Activated naive CD8-positive, alpha-beta T cell treated with anti-CD3 and anti-CD28 coated beads for 36 hours (primary cell): ENCODE data around the gene NEK11. TPM values are rescaled to one million over a fixed set of nuclear protein-coding genes. Genes with fewer than 3 reads are reported as not detected.
"Not testable (repeated sequence)": the region's sequence is repeated elsewhere in the genome, so short reads cannot be mapped to it uniquely, and the experiment has no call there.

ENCODE experiments used
- DNase-seq: peaks from one replicate; pipeline ENCODE4 v3.0.0; 2021
- H3K27ac Mint-ChIP-seq: one replicate; pipeline ENCODE4 v1.8.0; 2022; ENCODE audit warnings: mild to moderate bottlenecking, moderate library complexity, mixed read lengths
- H3K27me3 Mint-ChIP-seq: one replicate; pipeline ENCODE4 v1.8.0; 2022; ENCODE audit warnings: mild to moderate bottlenecking, mixed read lengths
- H3K36me3 Mint-ChIP-seq: one replicate; pipeline ENCODE4 v1.8.0; 2021; ENCODE audit warnings: mild to moderate bottlenecking, mixed read lengths
- H3K4me1 Mint-ChIP-seq: one replicate; pipeline ENCODE4 v1.8.0; 2021; ENCODE audit warnings: mixed read lengths
- H3K4me3 Mint-ChIP-seq: one replicate; pipeline ENCODE4 v1.8.0; 2022; ENCODE audit warnings: mild to moderate bottlenecking, moderate library complexity, mixed read lengths
- H3K9me3 Mint-ChIP-seq: one replicate; pipeline ENCODE4 v1.8.0; 2022; ENCODE audit warnings: mixed read lengths
- total RNA-seq, 2 experiments: library from RNA; stranded (reverse); gene quantifications; one replicate each; pipeline ENCODE4 v1.2.3, GENCODE V29; 2021

Gene NEK11
- total RNA-seq, 2 experiments from 2014 or later, result 0.85 to 2.1 TPM

DNA sequence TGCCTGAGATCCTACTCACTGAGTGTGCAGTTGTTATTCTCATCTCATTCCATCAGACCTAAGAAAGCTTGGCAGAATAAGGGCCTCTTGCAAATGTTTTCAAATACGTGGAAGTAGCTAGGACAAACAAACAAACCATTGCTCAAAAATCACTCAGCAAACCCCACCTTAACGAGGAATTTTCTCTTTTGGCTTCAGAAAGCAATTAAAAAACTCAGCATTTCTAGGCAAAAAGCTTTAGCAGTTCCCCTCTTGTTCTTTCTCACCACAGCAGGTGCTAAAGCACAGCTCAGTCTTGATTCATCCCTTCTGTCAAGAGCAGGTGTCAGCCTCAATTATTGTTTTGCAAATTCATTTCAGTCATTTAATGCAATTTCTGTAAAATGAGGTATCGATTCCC is 296.3 kb downstream of the NEK11 start:
- H3K9me3 Mint-ChIP-seq, result no peaks in the 10 kb centered on the region
- no peaks in the 10 kb centered on the region for H3K36me3 Mint-ChIP-seq
- H3K4me3 Mint-ChIP-seq, result no peak overlapping the region
- no peak overlapping the region for H3K27ac Mint-ChIP-seq
- H3K4me1 Mint-ChIP-seq, result no peaks in the 10 kb centered on the region
- no peaks in the 10 kb centered on the region for H3K27me3 Mint-ChIP-seq
- no peak for DNase-seq

DNA sequence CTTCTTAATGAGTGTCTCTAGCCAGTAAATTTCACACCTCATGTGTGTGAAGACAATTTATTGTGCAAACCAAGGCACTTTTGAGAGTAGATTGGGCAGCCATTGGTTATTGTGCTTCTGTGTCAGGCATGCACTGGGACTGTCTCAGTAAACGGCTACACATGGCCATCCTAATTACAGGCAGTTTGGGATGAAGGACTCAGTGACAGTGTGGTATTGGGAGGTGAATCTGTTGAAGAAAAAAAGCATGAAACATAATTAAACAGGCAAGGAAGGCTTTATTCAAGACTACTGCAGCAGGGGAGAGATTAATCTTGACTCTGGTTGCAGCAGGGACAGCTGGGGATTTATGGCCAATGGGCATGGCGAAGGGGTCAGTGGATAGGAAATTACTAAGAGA is 297.1 kb downstream of the NEK11 start:
- Mint-ChIP-seq H3K36me3 (no peaks in the 10 kb centered on the region), H3K27me3 (no peaks in the 10 kb centered on the region), H3K27ac (no peak overlapping the region), H3K4me1 (no peaks in the 10 kb centered on the region), H3K4me3 (no peak overlapping the region), H3K9me3 (no peaks in the 10 kb centered on the region)
- no peak for DNase-seq

DNA sequence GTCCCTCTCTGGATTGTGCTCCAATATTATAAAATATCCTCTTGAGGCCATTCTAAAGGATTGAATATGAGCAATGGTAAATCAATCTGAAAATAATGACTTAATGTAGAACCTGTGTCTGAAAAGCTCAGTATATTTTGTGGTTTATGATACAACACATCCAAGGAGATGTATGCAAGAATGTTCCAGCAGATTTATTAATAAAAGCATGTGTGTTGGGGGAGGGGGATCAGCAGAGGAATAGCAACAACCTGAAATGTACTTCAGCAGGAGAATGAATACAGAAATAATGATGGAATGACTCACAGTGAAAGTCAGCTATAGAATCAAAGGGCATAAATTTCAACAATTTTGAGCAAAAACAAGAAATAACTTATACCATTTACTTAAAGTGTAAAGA is 298.2 kb downstream of the NEK11 start:
- Mint-ChIP-seq H3K9me3 (no peaks in the 10 kb centered on the region), H3K27me3 (no peaks in the 10 kb centered on the region), H3K4me3 (no peak overlapping the region), H3K36me3 (no peaks in the 10 kb centered on the region), H3K4me1 (no peaks in the 10 kb centered on the region), H3K27ac (no peak overlapping the region)
- no peak for DNase-seq

DNA sequence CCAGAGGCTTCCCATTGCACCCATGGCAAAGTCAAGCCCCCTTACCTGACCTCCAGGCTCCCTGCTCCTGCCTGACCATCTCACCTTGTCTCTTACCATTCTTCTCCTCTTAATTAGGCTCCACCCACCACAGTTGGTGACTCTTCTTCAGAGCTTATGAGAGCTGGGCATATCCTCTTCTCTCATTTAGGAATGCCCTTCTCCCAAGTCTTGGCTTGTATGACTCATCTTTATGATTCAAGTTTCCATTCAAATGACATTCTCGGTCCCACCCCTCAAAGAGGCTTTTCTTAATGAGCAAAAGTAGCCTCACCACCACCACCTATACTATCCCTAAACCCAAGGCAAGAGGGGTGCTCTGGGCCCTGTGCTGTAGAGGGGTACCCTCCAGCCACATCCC is 299.6 kb downstream of the NEK11 start:
- Mint-ChIP-seq H3K4me1 (no peaks in the 10 kb centered on the region), H3K27me3 (no peaks in the 10 kb centered on the region), H3K36me3 (no peaks in the 10 kb centered on the region), H3K9me3 (no peaks in the 10 kb centered on the region), H3K27ac (no peak overlapping the region), H3K4me3 (no peak overlapping the region)
- DNase-seq, result no peak

DNA sequence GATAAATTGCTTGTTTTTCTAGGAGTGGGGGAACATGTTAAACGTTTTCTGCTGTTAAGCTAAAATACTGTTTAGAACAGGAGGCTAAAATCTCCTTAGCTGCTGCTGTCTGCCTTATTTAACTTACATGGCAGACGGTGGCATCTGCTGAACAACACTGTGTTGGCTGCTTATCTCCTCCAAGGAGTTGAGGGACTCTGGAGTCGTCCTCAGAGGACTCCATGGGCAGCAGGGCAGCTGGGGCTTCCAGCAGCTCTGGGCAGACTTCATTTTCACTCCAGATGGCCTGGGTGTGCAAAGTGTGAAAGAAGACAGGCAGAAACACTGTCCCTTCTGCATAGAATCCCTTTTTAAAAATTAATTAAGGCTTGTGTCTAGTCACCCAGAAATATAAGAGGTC is 302.0 kb downstream of the NEK11 start:
- DNase-seq, result no peak
- H3K27ac Mint-ChIP-seq, result no peak overlapping the region
- no peaks in the 10 kb centered on the region for H3K4me1 Mint-ChIP-seq
- H3K27me3 Mint-ChIP-seq, result no peaks in the 10 kb centered on the region
- no peaks in the 10 kb centered on the region for H3K9me3 Mint-ChIP-seq
- H3K36me3 Mint-ChIP-seq, result no peaks in the 10 kb centered on the region
- no peak overlapping the region for H3K4me3 Mint-ChIP-seq

DNA sequence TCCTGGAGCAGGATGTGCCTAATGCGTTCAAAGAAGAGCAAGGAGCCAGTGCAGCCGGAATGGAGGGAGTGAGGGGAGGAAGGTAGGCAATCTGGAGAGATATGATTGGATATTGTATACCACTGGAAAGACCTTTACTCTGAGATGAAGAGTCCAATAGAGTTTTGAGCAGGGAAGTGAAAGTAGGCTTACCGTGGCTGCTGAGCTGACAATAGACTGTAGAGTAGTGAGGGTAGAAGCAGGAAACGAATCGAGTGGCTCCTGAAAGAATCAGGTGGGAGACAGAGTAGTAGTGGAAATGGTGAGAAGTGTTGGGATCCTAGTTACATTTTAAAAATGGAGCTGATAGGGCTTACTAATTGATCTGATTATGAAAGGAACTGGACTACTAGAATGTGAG is 303.1 kb downstream of the NEK11 start:
- Mint-ChIP-seq H3K36me3 (no peaks in the 10 kb centered on the region), H3K4me3 (no peak overlapping the region), H3K27me3 (no peaks in the 10 kb centered on the region), H3K27ac (no peak overlapping the region), H3K4me1 (no peaks in the 10 kb centered on the region), H3K9me3 (peaks cover 4% of the 10 kb centered on the region)
- no peak for DNase-seq

DNA sequence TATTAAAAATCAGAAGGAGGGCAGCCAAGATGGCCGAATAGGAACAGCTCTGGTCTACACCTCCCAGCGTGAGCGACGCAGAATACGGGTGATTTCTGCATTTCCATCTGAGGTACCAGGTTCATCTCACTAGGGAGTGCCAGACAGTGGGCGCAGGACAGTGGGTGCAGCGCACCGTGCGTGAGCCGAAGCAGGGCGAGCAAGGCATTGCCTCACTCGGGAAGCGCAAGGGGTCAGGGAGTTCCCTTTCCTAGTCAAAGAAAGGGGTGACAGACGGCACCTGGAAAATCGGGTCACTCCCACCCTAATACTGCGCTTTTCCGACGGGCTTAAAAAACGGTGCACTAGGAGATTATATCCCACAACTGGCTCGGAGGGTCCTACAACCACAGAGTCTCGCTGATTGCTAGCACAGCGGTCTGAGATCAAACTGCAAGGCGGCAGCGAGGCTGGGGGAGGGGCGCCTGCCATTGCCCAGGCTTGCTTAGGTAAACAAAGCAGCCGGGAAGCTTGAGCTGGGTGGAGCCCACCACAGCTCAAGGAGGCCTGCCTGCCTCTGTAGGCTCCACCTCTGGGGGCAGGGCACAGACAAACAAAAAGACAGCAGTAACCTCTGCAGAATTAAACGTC is 304.9 kb downstream of the NEK11 start:
- H3K36me3 Mint-ChIP-seq, H3K4me3 Mint-ChIP-seq, DNase-seq, H3K27me3 Mint-ChIP-seq, H3K4me1 Mint-ChIP-seq, H3K9me3 Mint-ChIP-seq: not testable (repeated sequence)
- peak overlapping the region; percentile 52 for H3K27ac Mint-ChIP-seq

DNA sequence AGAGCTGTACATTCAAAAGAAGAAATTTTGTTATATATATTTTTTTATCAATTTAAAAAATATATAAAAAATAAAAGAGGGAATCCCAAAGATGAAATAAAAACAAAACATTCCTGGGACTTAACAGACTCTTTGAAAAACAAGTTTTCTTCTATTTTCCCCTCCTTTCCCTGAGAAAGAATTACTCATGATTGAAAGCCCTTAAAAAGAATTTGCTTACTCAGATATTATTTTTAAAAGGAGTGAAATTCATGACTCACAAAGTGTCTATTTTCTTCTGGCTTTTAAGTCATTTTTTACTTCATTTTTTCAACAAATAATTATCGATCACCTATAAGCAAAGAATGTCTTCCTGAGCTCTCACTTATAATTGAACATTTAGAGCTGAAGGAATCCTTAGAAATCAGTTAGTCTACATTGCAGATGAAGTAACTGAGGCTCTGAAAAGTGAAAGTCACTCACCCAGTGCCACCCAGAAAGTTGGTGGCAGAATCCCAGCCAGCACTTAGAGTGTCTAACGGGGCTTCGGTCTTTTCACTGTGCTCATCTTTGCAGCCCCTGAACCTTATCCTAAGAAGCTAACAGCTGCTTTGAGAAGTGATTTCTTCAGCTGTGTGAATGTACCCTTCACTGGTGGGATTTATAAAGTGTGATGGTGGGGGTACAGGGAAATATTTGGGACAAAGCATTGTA is 312.4 kb downstream of the NEK11 start:
- Mint-ChIP-seq H3K27ac (no peak overlapping the region), H3K4me3 (no peak overlapping the region), H3K36me3 (no peaks in the 10 kb centered on the region), H3K27me3 (no peaks in the 10 kb centered on the region), H3K9me3 (peaks cover 12% of the 10 kb centered on the region), H3K4me1 (no peaks in the 10 kb centered on the region)
- DNase-seq, result no peak

DNA sequence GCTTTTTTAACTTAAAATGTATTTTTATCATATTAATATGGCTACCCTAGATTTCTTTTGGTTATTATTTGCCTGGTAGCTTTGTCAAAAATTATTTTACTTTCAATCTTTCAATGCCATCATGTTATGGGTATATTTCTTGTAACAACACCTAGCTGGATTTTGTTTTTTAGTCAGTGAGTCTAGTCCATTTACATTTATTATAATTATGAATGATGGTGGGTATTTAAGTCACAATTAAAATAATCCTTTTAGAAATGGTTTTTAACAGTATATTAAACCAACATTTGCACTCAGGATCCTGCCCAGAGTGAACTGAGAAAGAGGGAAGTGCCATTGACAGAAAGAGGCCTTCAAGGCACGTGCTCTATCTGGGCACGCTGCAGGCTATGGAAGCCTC is 315.1 kb downstream of the NEK11 start:
- Mint-ChIP-seq H3K36me3 (no peaks in the 10 kb centered on the region), H3K27ac (no peak overlapping the region), H3K4me3 (no peak overlapping the region), H3K9me3 (peaks cover 11% of the 10 kb centered on the region), H3K4me1 (no peaks in the 10 kb centered on the region), H3K27me3 (no peaks in the 10 kb centered on the region)
- DNase-seq, result no peak

DNA sequence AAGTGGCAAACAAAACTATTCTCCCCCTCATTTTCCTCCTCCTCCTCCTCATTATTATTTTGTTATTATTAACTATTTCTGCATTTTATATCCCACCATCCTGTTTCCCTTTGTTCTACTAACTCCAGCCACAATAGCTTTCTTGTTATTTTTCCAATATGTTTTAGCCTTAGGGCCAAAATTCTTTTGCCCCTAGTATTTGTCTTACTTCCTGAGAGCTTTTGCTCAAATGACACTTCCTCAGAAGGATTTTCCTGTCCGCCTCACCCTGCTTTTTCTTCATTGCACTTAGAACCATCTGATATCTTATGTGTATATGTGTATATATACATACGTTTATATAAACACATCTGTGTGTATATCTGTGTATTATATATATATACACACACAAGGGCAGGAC is 322.2 kb downstream of the NEK11 start:
- no peaks in the 10 kb centered on the region for H3K27me3 Mint-ChIP-seq
- peaks cover 6% of the 10 kb centered on the region for H3K9me3 Mint-ChIP-seq
- DNase-seq, result no peak
- no peaks in the 10 kb centered on the region for H3K36me3 Mint-ChIP-seq
- no peaks in the 10 kb centered on the region for H3K4me1 Mint-ChIP-seq
- no peak overlapping the region for H3K27ac Mint-ChIP-seq
- no peak overlapping the region for H3K4me3 Mint-ChIP-seq

DNA sequence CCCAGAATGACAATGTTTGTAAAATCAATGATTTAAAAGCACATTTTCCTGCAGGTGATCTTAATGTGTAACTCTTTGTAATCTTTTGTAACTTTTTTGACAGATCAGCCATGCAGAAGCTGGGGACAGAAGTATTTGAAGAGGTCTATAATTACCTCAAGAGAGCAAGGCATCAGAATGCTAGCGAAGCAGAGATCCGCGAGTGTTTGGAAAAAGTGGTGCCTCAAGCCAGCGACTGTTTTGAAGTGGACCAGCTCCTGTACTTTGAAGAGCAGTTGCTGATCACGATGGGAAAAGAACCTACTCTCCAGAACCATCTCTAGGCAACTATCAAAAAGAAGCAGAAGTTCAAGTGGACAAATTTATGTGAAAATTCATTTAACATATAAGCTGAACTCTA is 322.8 kb downstream of the NEK11 start:
- H3K27me3 Mint-ChIP-seq, result no peaks in the 10 kb centered on the region
- no peaks in the 10 kb centered on the region for H3K36me3 Mint-ChIP-seq
- peaks cover under 1% of the 10 kb centered on the region for H3K9me3 Mint-ChIP-seq
- DNase-seq, result no peak
- no peaks in the 10 kb centered on the region for H3K4me1 Mint-ChIP-seq
- no peak overlapping the region for H3K27ac Mint-ChIP-seq
- no peak overlapping the region for H3K4me3 Mint-ChIP-seq

DNA sequence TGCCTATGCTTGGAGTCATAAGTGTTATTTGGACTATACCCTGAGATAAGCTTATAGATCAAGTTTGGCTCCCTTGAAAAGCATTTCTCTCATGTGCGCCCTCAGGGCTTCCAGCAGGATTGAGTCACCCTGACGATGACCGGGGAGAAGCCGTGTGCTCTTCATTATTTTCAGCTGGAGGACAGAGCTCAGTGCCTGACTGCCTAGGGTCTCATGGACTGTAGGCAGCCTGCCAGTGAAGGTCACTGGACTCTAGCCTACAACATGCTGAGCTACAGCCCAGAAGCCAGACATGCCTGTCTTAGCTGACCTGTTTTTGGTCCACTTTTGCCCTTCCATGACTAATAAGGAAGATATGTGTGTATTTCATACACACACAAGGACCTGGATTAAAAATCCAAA is 323.3 kb downstream of the NEK11 start:
- Mint-ChIP-seq H3K36me3 (no peaks in the 10 kb centered on the region), H3K27ac (no peak overlapping the region), H3K4me1 (no peaks in the 10 kb centered on the region), H3K9me3 (no peaks in the 10 kb centered on the region), H3K4me3 (no peak overlapping the region), H3K27me3 (no peaks in the 10 kb centered on the region)
- no peak for DNase-seq

DNA sequence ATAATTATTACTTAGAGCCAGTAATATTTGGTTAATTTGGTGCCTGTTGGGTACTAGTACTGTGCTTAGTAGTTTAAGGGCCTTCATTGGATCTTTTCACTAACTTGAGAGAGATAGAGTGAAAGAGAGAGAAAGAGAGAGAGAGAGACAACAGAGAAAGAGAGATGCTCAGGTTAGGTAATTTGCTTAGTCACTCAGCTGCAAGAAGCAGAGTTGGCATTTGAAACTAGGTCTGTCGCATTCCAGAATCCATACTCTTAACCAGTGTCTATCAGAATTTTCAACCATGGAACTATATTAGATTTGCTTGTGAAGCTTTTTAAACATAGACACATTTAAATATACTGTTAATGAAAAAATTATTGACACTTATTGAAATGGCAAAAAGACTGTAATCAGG is 323.8 kb downstream of the NEK11 start:
- no peak overlapping the region for H3K4me3 Mint-ChIP-seq
- H3K4me1 Mint-ChIP-seq, result no peaks in the 10 kb centered on the region
- H3K27ac Mint-ChIP-seq, result no peak overlapping the region
- no peaks in the 10 kb centered on the region for H3K9me3 Mint-ChIP-seq
- DNase-seq, result no peak
- no peaks in the 10 kb centered on the region for H3K27me3 Mint-ChIP-seq
- no peaks in the 10 kb centered on the region for H3K36me3 Mint-ChIP-seq

DNA sequence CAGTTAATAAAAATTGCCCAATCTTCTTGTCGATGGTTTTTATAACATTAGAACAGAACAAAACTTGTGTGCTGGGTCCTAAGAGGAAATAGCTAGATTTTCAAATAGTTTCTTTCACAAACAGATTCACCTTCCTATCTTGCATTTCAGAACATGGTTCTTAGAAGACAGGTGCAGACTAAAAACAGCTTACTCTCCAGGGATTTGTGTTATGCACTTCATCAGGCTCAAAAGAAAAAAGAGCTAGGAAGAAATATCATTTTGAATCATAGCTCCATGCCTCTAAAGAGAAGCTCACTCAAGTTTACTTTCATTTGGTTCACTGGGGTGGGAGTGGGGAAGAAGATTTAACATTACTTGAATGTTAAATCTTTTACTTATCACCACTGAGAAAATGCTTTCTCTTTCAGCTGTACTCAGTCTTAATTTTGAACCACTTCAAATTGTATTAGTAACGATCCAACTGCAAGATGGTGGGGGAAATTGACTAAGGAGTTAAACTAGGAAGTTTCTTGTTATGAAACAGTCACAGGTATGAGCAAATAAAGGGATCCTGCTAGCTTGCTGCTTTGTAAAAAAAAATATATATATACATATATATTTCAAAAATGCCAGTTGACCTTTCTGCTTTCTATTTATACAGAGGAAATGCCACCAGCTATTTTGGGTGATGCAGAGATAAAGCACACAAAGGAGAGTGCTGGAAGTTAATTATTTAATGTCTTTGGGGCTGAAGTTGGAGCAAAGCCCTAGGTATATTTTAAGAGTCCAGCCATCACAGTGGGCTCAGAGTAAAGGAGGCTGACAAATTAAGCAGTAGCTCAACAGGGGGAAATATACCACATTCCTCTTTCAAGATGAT is 326.6 kb downstream of the NEK11 start:
- no peak for DNase-seq
- Mint-ChIP-seq H3K9me3 (no peaks in the 10 kb centered on the region), H3K36me3 (no peaks in the 10 kb centered on the region), H3K27ac (no peak overlapping the region), H3K4me1 (no peaks in the 10 kb centered on the region), H3K4me3 (no peak overlapping the region), H3K27me3 (peaks cover 4% of the 10 kb centered on the region)

DNA sequence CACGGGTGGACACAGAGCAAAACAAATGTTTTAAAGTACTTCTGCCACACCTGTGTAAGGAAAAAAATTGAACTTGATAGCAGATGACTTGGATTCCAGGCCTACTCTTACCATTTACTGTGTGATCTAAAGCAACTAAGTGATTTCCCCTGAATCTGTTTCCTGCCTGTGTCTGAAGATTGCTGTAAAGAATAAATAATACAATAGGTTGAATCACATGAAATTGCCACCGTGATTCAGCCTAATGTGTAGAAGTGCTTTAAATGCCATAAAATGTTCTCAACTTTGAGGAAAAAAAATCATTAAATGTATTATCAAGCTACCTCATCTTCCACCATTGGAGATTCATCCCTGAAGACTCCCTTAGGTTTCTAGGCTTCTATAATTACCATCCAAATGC is 327.3 kb downstream of the NEK11 start:
- Mint-ChIP-seq H3K4me3 (no peak overlapping the region), H3K9me3 (no peaks in the 10 kb centered on the region), H3K27ac (no peak overlapping the region), H3K36me3 (no peaks in the 10 kb centered on the region), H3K27me3 (peaks cover 4% of the 10 kb centered on the region), H3K4me1 (no peaks in the 10 kb centered on the region)
- DNase-seq, result no peak
